HG03025 (cell line): ENCODE data around the gene RGS3.
"Not testable (repeated sequence)": the region's sequence is repeated elsewhere in the genome, so short reads cannot be mapped to it uniquely, and the experiment has no call there.

ENCODE experiments used
- ATAC-seq: cut with Tn5 transposase; IDR thresholded peaks from one replicate; pipeline ENCODE4 v1.9.1; 2021; ENCODE audit warnings: mild to moderate bottlenecking, moderate library complexity; ENCODE audit not compliant: unreplicated experiment, low FRiP score

RGS3 gene

DNA sequence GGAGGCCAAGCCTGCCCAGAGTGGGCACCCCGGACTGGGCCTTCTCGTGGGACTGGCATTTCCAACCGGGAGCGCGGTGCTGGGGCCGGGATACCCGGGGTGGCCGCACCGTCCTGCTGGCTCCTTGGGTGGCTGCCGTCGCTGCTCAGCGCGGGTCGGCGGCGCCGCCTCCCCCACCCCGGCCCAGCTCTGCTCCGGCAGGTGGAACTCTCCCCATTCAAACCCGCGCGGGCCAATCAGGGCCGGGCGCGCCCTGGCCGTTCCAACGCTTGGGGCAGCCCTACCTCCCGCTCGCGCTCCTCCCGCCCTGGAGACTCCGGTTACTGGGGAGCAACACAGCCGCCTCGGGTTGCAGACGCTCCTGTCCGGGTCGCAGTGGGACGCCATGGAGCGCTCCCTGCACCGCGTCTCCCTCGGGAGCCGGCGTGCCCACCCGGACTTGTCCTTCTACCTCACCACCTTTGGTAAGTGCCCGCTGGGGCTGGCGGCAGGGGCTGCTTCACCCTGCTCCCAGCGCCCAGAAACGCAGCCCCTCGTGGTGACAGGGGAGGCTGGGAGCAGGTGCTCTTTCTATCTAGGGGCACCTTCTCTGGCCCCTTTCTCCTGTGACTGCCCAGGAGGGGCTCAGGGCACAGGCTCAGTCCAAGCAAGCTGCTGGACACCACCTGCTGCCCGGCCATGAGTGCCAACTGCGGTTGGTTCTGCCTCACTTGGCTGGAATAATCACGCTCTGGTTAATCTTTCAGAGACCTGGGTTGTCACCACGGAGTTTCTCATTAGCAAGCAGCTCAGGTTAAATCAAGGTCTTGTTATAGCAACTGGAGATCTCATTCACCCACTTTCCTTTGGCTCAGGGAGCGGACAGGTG lies at the start of gene RGS3:
TSS of gene RGS3 (plus strand) at position 310 of the 868 bp plus-strand sequence. CDS start at position 386, 76 bp downstream.
- ATAC-seq, result no peak

DNA sequence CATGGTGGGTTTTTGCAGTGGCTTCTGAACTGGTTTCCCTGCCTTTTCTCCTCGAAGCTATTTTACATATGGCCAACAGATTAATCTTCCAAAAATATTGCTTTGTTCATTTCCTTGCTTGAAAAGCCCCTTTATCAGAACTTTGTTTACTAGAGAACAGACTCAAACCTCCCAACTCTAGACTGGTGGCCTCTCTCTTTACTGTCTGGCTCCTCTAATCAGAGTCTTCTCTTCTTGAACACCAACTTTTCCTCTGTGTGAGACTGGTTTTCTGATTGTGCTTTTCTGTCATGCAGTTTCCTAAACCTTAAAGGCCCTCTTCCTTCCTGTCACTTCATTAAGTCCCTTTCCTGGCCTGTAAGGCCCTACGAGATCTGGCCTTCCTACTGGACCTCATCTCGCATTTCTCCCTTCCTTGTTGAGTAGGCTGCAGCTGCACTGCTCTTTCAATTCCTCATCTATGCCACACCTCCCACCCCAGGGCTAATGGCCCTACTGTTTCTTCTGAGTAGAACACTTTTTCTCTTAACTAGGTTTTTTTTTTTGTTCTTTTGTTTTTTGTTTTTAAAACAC lies 47.3 kb upstream of the RGS3 start:
- ATAC-seq, result peak; percentile 98

- ATAC-seq, result no peak
These were observed 46.2 kb upstream of the RGS3 start for GRCh38 chr9:113417370-113417769.

- ATAC-seq, result no peak
These were observed 41.8 kb upstream of the RGS3 start for GRCh38 chr9:113421726-113422125.

- ATAC-seq, result no peak
These were observed 38.5 kb upstream of the RGS3 start for GRCh38 chr9:113425072-113425471.

DNA sequence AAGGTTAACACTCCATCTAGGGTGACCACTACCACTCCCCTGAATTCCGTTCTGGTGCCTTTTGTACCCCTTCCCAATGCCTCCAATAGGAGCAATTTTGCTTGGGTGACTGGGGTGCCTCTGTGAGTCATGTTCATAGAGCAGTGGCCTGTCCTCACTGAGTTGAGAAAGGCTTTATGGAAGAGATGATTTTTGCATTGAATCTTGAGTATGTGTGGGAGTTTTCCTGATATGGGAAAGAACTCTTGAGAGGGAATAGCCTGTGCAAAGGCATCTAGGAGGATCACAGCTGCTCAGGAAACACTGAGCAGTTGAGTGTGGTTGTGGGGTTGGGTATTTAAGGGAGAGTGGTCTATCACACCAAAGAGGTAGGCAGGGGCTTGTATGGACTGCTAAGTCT lies 36.8 kb upstream of the RGS3 start:
- no peak for ATAC-seq

- no peak for ATAC-seq
These were observed 35.9 kb upstream of the RGS3 start for GRCh38 chr9:113427629-113428028.

DNA sequence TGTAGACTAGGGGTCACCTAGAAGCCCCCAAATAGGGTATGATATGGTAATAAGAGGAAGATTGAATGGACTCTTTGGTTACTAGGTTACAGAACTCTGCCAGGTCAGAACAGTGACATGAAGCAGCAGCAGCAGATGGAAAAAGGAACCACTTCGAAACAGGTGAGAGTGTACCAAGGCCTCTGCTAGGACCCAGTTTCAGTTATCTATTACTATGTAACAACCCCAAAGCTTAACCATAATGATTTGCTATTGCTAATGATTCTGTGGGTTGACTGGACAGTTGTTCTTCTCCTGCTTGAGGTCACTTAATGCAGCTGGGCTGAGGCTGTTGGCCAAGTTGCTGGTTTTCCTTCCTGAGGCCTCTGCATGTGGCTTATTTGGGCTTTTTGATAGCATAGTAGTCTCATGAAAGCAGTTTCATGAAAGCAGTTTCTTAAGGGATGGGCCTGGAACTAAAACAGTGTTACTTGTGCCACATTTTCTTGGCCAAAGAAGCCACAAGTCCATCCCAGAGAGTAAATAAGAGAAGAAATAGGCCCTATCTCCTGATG lies 35.4 kb upstream of the RGS3 start:
- ATAC-seq, result no peak

DNA sequence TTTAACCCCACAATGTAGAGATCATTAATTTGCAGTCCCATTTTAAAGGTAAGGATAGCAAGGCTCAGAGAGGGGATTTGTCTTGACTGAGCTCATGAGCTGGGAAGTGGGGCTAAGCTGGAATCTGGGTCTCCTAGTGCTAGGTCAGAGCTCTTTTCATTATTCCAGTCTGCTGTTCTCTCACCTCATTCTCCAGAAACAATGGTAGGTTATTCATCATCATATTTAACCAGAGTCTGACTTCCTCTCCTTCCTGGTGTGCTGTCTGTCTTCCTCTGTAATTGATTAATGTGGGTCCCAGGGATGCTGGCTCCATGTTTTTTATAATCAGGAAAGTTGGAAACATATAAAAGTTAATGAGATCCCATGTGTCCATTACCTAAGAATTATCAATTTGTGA lies 32.3 kb upstream of the RGS3 start:
- ATAC-seq, result no peak

DNA sequence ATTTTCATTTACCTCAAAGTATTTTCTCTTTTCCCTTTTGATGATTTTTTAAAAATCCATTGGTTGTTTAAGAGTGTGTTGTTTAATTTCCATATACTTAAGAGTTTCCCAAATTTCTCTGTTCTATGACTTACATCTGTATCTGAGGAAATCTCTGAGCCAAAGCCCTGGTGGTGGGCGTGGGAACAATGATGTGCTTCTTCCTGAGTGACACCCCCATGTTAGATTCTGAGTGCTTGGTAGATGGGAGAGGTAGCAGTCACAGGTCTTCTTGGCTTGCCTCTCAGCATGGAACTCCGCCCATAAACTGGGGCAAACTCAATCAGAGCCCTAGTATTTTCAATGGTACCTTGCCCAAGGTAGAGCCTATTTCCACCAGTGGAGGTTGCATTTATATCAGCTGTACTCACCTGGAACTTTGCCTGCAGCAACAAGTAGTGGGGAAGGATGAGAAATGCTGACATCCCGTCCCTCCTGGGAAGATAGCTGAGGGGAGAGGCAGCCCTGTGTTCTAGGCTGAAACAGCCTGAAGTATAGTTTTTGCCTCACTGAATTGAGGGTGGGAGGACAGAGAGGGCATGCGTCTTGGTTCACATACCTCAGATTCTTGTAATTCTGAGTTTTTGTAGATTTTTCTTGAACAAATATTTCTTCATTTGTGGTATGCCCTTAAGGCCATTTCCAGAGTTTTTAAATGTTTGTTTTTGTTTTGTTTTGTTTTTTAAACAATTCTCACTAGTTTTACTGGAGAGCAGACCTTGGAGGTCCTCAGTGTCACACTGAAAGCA lies 26.6 kb upstream of the RGS3 start:
- no peak for ATAC-seq

GRCh38 chr9:113437716-113438115 lies 25.8 kb upstream of the RGS3 start:
- ATAC-seq, result not testable (repeated sequence)

- ATAC-seq, result no peak
These were observed 18.8 kb upstream of the RGS3 start for GRCh38 chr9:113444736-113445135.

GRCh38 chr9:113446323-113446740 lies 17.2 kb upstream of the RGS3 start:
- no peak for ATAC-seq

- ATAC-seq, result no peak
These were observed 14.2 kb upstream of the RGS3 start for GRCh38 chr9:113449376-113449775.

GRCh38 chr9:113452113-113452605 lies 11.4 kb upstream of the RGS3 start:
- ATAC-seq, result no peak

GRCh38 chr9:113454914-113455761 lies 8.4 kb upstream of the RGS3 start:
- ATAC-seq, result no peak

- no peak for ATAC-seq
These were observed 7.3 kb upstream of the RGS3 start for GRCh38 chr9:113456235-113456634.

DNA sequence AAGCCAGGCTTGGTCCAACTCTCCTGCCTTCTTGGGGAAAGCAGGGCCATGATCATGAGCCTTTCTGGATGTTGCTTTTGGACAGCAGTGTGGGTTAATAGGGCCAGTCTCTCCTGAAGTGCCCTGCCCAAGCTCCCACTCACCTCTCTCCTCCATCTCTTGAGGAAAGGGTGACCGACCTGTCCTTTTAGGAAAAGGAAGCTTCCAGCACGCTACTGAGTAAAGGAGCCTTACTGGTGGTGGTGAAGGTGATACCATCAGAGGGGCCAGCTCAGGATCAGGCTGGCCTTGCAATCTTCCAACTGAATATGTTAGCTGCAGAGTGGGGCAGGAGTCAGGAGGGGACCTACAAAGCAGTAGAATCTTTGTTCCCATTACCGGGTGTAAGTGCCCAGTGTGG lies 2.2 kb upstream of the RGS3 start:
- ATAC-seq, result no peak

- ATAC-seq, result no peak
These were observed 1.6 kb upstream of the RGS3 start for GRCh38 chr9:113461943-113462342.

DNA sequence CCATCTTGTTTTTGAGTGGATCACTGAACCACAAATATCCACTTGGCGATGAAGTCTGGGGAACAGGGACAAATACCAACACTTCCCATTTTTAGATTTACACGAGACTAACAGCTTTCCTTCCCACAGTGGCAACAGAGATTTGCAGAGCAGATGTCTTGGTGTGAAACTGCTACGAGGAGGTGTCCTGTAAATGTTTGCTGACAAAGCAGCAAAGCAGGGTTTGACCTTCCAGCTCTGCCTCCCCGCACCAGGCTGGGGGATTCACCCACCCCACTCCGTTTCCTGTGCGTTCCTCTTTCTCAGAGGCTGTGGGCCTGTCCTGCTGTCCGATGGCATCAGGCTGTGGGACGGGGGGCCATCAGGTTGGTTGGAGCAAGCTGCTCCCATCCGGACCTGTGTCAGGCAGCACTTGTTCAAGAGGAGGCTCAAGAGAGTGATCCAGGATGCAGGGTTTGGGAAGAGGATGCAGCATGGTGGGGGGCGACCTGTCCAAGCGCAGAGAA lies 693 bp upstream of the RGS3 start:
- ATAC-seq, result no peak
